ENCODE data around the gene HS6ST3. TPM values are rescaled to one million over a fixed set of nuclear protein-coding genes. Genes with fewer than 3 reads are reported as not detected.

Gene HS6ST3
- total and polyA plus RNA-seq, 12 donors = 2.1 to 27.1 (median 6.2) TPM

DNA sequence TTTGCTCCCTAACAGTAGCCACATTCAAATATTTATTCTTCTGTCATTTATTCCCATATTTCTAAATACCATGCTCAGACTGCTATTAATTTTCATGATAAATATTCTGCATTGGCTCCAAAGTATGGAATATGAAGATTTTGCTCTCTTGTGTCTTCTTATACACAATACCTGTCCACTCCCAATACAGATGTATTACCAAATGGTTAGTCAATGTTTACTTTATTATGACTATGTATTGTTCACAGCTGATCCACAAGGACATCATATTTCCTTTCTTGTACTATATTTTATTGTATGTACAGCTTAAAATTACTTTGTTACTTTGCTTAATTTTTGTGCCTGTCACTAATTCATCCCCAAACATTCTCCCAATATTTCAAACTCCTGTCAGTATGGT, 582.1 kb downstream of the HS6ST3 start:
- Histone ChIP-seq H3K27me3 (no peaks in the 10 kb centered on the region), H3K27ac (no peak overlapping the region), H3K4me1 (replicated peaks in 1 of 2) (peaks cover 3 to 7% of the 10 kb centered on the region in 2 donors), H3K36me3 (replicated peaks in 1 of 2) (no peaks in the 10 kb centered on the region), H3K9me3 (replicated peaks in 1 of 3) (no peaks in the 10 kb centered on the region), H3K4me3 (no peak overlapping the region)
- DNase-seq = no peak
- intact Hi-C loops (cut with DNase I) = no loop called here
- TF ChIP-seq CTCF (IDR thresholded peaks at IDR 0.05) (no peak), POLR2A (IDR thresholded peaks at IDR 0.05) (no peak)

DNA sequence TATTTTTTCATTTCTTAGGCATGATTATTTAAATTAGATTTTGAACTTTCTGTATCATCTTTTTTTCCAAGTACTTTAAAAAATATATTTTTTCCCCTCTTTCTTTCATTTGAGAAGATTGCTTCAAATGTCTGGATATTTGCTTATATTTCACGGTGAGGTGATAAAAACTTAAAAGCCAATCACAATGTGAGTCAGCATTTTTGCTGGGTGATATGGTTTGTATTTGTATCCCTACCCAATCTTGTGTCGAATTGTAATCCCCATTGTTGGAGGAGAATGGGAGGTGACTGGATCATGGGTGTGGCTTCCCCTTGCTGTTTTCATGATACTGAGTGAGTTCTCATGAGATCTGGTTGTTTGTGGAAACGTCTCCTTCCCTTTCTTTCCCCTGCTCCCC, 583.9 kb downstream of the HS6ST3 start:
- TF ChIP-seq CTCF (IDR thresholded peaks at IDR 0.05) (no peak), POLR2A (IDR thresholded peaks at IDR 0.05) (no peak)
- 81 to 88% (median 83%) methylated on average over 3 of the region's 3 CpGs for WGBS, 4 donors
- DNase-seq = no peak
- Histone ChIP-seq H3K36me3 (replicated peaks in 1 of 2) (no peaks in the 10 kb centered on the region), H3K9me3 (replicated peaks in 1 of 3) (no peaks in the 10 kb centered on the region), H3K27me3 (no peaks in the 10 kb centered on the region), H3K4me1 (replicated peaks in 1 of 2) (peaks cover 3 to 7% of the 10 kb centered on the region in 2 donors), H3K27ac (no peak overlapping the region), H3K4me3 (no peak overlapping the region)
- intact Hi-C loops (cut with DNase I) = no loop called here

GRCh38 chr13:96677029-96677428, 587.1 kb downstream of the HS6ST3 start:
- Histone ChIP-seq H3K36me3 (replicated peaks in 1 of 2) (no peaks in the 10 kb centered on the region), H3K27ac (no peak overlapping the region), H3K27me3 (no peaks in the 10 kb centered on the region), H3K4me1 (replicated peaks in 1 of 2) (peaks cover 0 to 3% of the 10 kb centered on the region in 2 donors), H3K9me3 (replicated peaks in 1 of 3) (no peaks in the 10 kb centered on the region), H3K4me3 (no peak overlapping the region)
- DNase-seq = no peak
- intact Hi-C loops (cut with DNase I) = no loop called here
- TF ChIP-seq POLR2A (IDR thresholded peaks at IDR 0.05) (no peak), CTCF (IDR thresholded peaks at IDR 0.05) (no peak)

DNA sequence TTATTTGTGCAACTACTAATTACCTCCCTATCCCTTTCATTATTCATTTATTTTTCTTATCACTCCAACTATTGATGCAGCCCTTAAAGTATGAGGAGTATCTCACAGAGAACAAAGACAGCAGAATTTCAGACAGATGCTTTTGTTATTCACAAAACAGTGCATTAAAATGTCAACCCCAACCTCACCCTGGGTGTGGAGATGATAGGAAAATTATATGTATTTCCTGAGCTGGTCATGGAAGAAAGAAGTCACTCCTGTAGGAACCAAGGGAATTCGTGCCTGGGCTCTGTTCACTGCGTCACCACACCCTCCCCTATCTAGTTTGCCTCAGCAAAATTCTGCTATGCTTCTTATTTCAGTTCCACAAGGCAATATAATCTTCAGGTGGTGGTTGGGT, 588.9 kb downstream of the HS6ST3 start:
- intact Hi-C loops (cut with DNase I) = no loop called here
- Histone ChIP-seq H3K27me3 (no peaks in the 10 kb centered on the region), H3K4me3 (no peak overlapping the region), H3K9me3 (replicated peaks in 1 of 3) (no peaks in the 10 kb centered on the region), H3K36me3 (replicated peaks in 1 of 2) (no peaks in the 10 kb centered on the region), H3K4me1 (replicated peaks in 1 of 2) (peaks cover 0 to 3% of the 10 kb centered on the region in 2 donors), H3K27ac (no peak overlapping the region)
- no peak for DNase-seq
- WGBS, 4 donors = 80 to 92% (median 87%) methylated on average over 2 of the region's 2 CpGs
- TF ChIP-seq CTCF (IDR thresholded peaks at IDR 0.05) = no peak
- no peak for TF ChIP-seq POLR2A (IDR thresholded peaks at IDR 0.05)

All from adrenal gland (tissue), 12 donors.